SK-N-MC (cell line): Measurements from ENCODE around the gene FOXC1.

Source experiments
- DNase-seq: peaks from one replicate; pipeline ENCODE4 v3.0.0-alpha.2; 2011; ENCODE audit warnings: low read depth, low spot score
- H3K27ac ChIP-seq: fragments of 200-600 bp; sonication (generic); 2 replicates; pipeline ENCODE4 v1.5.1; 2016; ENCODE audit warnings: mixed run types
- H3K36me3 ChIP-seq: fragments of 200-600 bp; sonication (generic); 2 replicates; pipeline ENCODE4 v1.6.1; 2017; ENCODE audit warnings: antibody characterized with exemption, low read length, mixed read lengths; ENCODE audit not compliant: insufficient read depth
- H3K4me3 ChIP-seq: fragments of 200-600 bp; sonication (generic); 2 replicates; pipeline ENCODE4 v1.5.1; 2016
- H3K9ac ChIP-seq: fragments of 200-600 bp; sonication (generic); 2 replicates; pipeline ENCODE4 v1.8.0; 2017; ENCODE audit warnings: mixed run types, mixed read lengths; ENCODE audit not compliant: insufficient read length
- H3K9me3 ChIP-seq: fragments of 200-600 bp; sonication (generic); 2 replicates; pipeline ENCODE4 v1.6.1; 2017; ENCODE audit warnings: low read depth, mild to moderate bottlenecking, antibody characterized with exemption, low read length, moderate library complexity, mixed read lengths
- EZH2 ChIP-seq: fragments of 200-600 bp; sonication (generic); IDR thresholded peaks from one replicate; pipeline ENCODE4 v1.6.1; 2017; ENCODE audit warnings: antibody characterized with exemption
- FOXP2 ChIP-seq: optimal IDR thresholded peaks from 2 replicates; pipeline ENCODE3; 2011; ENCODE audit warnings: mild to moderate bottlenecking, moderate library complexity; ENCODE audit not compliant: insufficient read depth; ENCODE audit errors: extremely low read length, control extremely low read depth
- POLR2AphosphoS5 ChIP-seq: IDR thresholded peaks from 2 replicates; pipeline ENCODE4 v1.6.1; 2012; ENCODE audit warnings: mild to moderate bottlenecking, low read depth, low read length, borderline replicate concordance

FOXC1 gene

GRCh38 chr6:1609648-1610496 lies at the start of gene FOXC1:
Gene FOXC1, plus strand, starts transcription at chr6:1609915. Its CDS starts 531 bp downstream, at chr6:1610446.
- Histone ChIP-seq H3K27ac (no peak within 1 kb of the TSS), H3K4me3 (peak within 1 kb of the TSS; percentile 85), H3K9me3 (no peaks in the 10 kb centered on the region), H3K9ac (no peak within 1 kb of the TSS), H3K36me3 (no peaks in the 10 kb centered on the region)
- TF ChIP-seq FOXP2: no peak
- no peak for TF ChIP-seq EZH2
- no peak for TF ChIP-seq POLR2AphosphoS5
- DNase-seq: no peak

GRCh38 chr6:1560281-1561058 lies 49.2 kb upstream of the FOXC1 start:
- no peaks in the 10 kb centered on the region for H3K36me3 ChIP-seq
- TF ChIP-seq POLR2AphosphoS5 (no peak), EZH2 (no peak), FOXP2 (no peak)
- no peaks in the 10 kb centered on the region for H3K9me3 ChIP-seq
- H3K4me3 ChIP-seq: no peak overlapping the region
- no peak overlapping the region for H3K27ac ChIP-seq
- DNase-seq: no peak
- no peak overlapping the region for H3K9ac ChIP-seq

DNA sequence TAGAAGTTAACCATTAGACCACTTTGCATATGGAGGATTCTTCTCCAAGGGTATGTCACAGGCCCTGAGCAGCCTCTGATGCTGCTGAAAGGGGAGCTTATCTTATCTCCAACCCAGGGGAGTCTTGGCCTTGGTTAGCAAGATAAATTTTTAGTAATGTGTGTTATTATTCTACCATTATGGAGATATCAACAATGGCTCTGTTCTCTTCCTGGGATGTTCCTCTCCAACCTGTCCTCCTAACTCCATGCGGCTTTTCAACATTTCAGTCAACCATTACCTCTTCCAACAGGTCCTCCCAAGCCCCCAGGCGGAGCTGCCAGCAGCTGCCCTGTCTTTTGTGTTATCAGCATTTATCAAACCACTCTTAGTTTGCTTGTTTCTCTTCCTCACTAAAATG lies 48.4 kb upstream of the FOXC1 start:
- Histone ChIP-seq H3K9ac (no peak overlapping the region), H3K9me3 (no peaks in the 10 kb centered on the region), H3K36me3 (no peaks in the 10 kb centered on the region), H3K4me3 (no peak overlapping the region), H3K27ac (no peak overlapping the region)
- TF ChIP-seq POLR2AphosphoS5 (no peak), FOXP2 (no peak), EZH2 (no peak)
- DNase-seq: no peak

DNA sequence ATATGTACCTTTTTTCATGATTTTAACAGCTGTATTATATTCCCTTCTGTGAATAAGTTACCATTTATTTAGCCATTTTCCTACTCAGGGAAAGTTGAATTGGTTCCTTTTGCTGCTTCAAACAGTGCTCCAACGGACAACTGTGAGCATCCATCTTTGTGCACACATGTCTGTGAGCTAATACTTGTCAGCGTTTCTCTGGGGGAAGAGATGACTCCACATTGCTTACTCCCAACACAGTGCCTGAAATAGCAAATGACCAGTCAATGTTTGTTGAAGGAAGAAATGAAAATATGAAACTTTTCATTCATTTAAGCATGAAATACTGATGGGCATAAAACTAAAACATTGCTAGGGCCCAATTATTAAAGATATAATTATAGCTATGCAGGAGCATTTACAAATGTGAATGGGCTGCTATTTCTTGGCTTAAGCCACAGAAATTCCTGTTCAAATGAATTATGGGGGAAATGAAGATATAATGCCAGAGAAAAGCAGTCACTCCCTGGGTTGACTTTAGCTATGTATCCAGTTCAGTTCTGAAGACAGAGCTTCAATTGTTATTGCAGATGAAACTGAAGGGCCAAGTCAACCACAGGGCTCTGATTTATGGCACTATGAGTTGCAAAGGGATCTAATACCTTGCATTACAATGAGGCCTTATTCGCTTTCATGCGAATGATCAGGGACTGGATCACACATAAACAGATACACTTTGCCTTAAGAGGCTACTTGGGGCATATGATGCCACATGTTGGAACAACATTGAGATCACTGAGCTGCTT lies 47.4 kb upstream of the FOXC1 start:
- TF ChIP-seq EZH2 (no peak), POLR2AphosphoS5 (no peak), FOXP2 (no peak)
- no peak for DNase-seq
- Histone ChIP-seq H3K4me3 (no peak overlapping the region), H3K9ac (no peak overlapping the region), H3K9me3 (no peaks in the 10 kb centered on the region), H3K36me3 (no peaks in the 10 kb centered on the region), H3K27ac (no peak overlapping the region)

DNA sequence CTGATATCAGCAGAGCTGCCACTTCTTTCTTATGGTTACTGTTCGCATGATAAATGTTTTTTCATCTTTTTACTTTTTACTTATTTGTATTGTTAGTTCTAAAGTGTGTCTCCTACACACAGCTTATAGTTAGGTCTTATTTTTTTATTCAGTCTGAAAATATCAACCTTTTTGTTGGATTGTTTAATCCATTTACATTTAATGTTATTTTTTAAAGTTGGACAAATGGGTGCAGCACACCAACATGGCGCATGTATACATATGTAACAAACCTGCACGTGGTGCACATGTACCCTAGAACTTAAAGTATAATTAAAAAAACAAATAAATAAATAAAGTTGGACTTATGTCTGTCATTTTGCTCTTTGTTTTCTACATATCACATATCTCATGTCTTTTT lies 40.3 kb upstream of the FOXC1 start:
- TF ChIP-seq POLR2AphosphoS5 (no peak), EZH2 (no peak), FOXP2 (no peak)
- no peaks in the 10 kb centered on the region for H3K36me3 ChIP-seq
- H3K4me3 ChIP-seq: no peak overlapping the region
- no peaks in the 10 kb centered on the region for H3K9me3 ChIP-seq
- H3K9ac ChIP-seq: no peak overlapping the region
- DNase-seq: no peak
- H3K27ac ChIP-seq: no peak overlapping the region

DNA sequence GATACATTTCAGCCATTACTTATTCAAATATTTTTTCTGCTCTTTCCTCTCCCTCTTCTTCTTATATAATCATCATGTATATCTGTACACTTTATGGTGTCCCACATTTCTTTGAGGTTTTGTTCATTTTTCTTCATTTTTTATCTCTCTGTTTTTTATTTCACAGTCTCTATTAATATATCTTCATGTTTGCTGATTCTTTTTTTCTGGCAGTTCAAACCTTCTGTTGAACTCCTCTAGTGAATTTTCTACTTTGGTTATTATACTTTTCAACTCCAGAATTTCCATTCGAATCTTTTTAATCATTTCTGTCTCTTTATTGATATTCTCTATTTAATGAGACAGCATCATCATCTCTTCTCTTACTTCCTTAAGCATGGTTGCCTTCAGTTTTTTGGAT lies 38.9 kb upstream of the FOXC1 start:
- TF ChIP-seq FOXP2 (no peak), POLR2AphosphoS5 (no peak), EZH2 (no peak)
- H3K9me3 ChIP-seq: no peaks in the 10 kb centered on the region

DNA sequence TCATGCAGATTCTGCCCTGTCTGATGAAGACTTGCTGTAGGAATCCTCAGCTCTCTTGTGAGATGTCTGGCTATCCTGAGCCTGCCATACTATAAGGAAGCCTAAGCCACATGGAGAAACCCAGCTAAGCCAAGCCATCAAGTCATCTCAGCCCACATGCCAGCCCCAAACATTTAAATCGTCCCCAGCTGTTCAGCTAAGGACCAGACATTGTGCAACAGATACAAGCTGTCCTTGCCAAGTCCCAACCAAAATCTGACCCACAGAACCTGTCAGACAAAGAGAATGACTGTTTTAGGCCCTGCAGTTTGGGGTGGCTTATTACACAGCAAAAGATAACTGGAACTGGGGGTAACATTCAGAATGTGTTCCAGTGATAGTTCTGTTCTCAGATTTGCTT lies 36.8 kb upstream of the FOXC1 start:
- Histone ChIP-seq H3K4me3 (no peak overlapping the region), H3K27ac (no peak overlapping the region), H3K9me3 (no peaks in the 10 kb centered on the region), H3K9ac (no peak overlapping the region), H3K36me3 (no peaks in the 10 kb centered on the region)
- no peak for DNase-seq
- TF ChIP-seq POLR2AphosphoS5: no peak
- TF ChIP-seq FOXP2: no peak
- TF ChIP-seq EZH2: no peak

More for the DNA sequence above, 38.9 kb upstream of the FOXC1 start:
- Histone ChIP-seq H3K9ac (no peak overlapping the region), H3K36me3 (no peaks in the 10 kb centered on the region), H3K27ac (no peak overlapping the region), H3K4me3 (no peak overlapping the region)
- no peak for DNase-seq

GRCh38 chr6:1574083-1574761 lies 35.5 kb upstream of the FOXC1 start:
- peak overlapping the region; percentile 2 for H3K9ac ChIP-seq
- H3K9me3 ChIP-seq: no peaks in the 10 kb centered on the region
- peak; percentile 8 for TF ChIP-seq FOXP2
- TF ChIP-seq EZH2: no peak
- TF ChIP-seq POLR2AphosphoS5: peak; percentile 65
- peak overlapping the region; percentile 8; the same call in 1 of the 2 replicates for H3K4me3 ChIP-seq
- H3K36me3 ChIP-seq: no peaks in the 10 kb centered on the region
- H3K27ac ChIP-seq: peak overlapping the region; percentile 56; the same call in 1 of the 2 replicates
- no peak for DNase-seq
